Spleen (tissue), 11 donors: ENCODE results near the gene BBS7. TPM values are rescaled to one million over a fixed set of nuclear protein-coding genes. Genes with fewer than 3 reads are reported as not detected.

ENCODE experiments used
- DNase-seq: peaks from one replicate; pipeline ENCODE4 v3.0.0-alpha.2; 2020
- H3K27ac ChIP-seq, 8 donors: fragments of 200-600 bp; sonication (generic) in 7 of 8; 1 replicate in 4 of 8; 2 replicates in 4 of 8; pipeline versions ENCODE4 v1.5.0 to v1.8.0; 2016 to 2021; ENCODE audit warnings: inconsistent platforms in 4 of 8, mild to moderate bottlenecking in 4 of 8, moderate library complexity in 1 of 8
- H3K27me3 ChIP-seq, 7 donors: fragments of 200-600 bp; sonication (generic) in 6 of 7; replicated peaks in 1 of 7; 1 replicate in 4 of 7; 2 replicates in 3 of 7; pipeline versions ENCODE4 v1.5.0 to v1.8.0; 2016 to 2021; ENCODE audit warnings: inconsistent platforms in 3 of 7, mild to moderate bottlenecking in 1 of 7
- H3K36me3 ChIP-seq, 6 donors: fragments of 200-600 bp; sonication (generic) in 5 of 6; 1 replicate in 4 of 6; 2 replicates in 2 of 6; pipeline versions ENCODE4 v1.5.0 to v1.8.0; 2016 to 2021; ENCODE audit warnings: inconsistent platforms in 2 of 6
- H3K4me1 ChIP-seq, 6 donors: fragments of 200-600 bp; sonication (generic) in 5 of 6; 1 replicate in 3 of 6; 2 replicates in 3 of 6; pipeline versions ENCODE4 v1.5.0 to v1.8.0; 2016 to 2021; ENCODE audit warnings: inconsistent platforms in 3 of 6
- H3K4me3 ChIP-seq, 8 donors: fragments of 200-600 bp; sonication (generic) in 7 of 8; 1 replicate in 4 of 8; 2 replicates in 4 of 8; pipeline versions ENCODE4 v1.5.0 to v1.8.0; 2016 to 2021; ENCODE audit warnings: inconsistent platforms in 4 of 8, mild to moderate bottlenecking in 4 of 8, moderate library complexity in 2 of 8
- H3K9me3 ChIP-seq, 8 donors: fragments of 200-600 bp; sonication (generic) in 7 of 8; 1 replicate in 4 of 8; 2 replicates in 4 of 8; pipeline versions ENCODE4 v1.5.0 to v1.8.0; 2016 to 2021; ENCODE audit warnings: inconsistent platforms in 4 of 8
- POLR2A ChIP-seq, 3 donors: fragments of 450-650 bp; IDR thresholded peaks; one replicate each; pipeline ENCODE4 v1.5.1; 2017; ENCODE audit warnings: antibody characterized with exemption in 3 of 3, mild to moderate bottlenecking in 1 of 3
- POLR2AphosphoS5 ChIP-seq, 3 donors: sonication (generic); formaldehyde crosslinking; IDR thresholded peaks; one replicate each; pipeline ENCODE4 v1.5.1; 2017; ENCODE audit warnings: antibody characterized with exemption in 3 of 3
- WGBS, 5 donors: extraction: QIAGEN DNeasy Blood & Tissue Kit in 3 of 5; methylation state at CpG; one replicate each; pipeline versions ENCODE4 v1.1.5 to v1.1.7; 2013 to 2018; 5-methylcytosine and 5-hydroxymethylcytosine counted together
- intact Hi-C: fragments of 100-400 bp; cut with DNase I; formaldehyde crosslinking; loops from one replicate; pipeline ENCODE4 v1.15.0; 2023; ENCODE audit warnings: low total_unique reads
- polyA plus RNA-seq, 3 donors: library from polyadenylated mRNA; stranded (reverse); fragments of 200-250 nt; gene quantifications; one replicate each; pipeline ENCODE4 v1.2.1, GENCODE V29; 2013
- total RNA-seq, 7 donors: library from RNA; depleted of rRNA in 3 of 7; stranded (reverse); fragments of >200 nt in 3 of 7; fragmentation: NEBNext Ultra II Directional in 4 of 7; extraction: Animal tissue kit (Norgen Biotek cat#: 25700) in 4 of 7; gene quantifications; one replicate each; pipeline versions ENCODE4 v1.1.0 to v1.2.1, GENCODE V29; 2016 to 2021
- TF ChIP-seq, protein P1 (sequence below), 11 experiments: fragments of 200-600 bp in 7 of 11; fragments of 450-650 bp in 4 of 11; sonication (generic) in 4 of 11; IDR thresholded peaks in 8 of 11; conservative IDR thresholded peaks in 3 of 11; 1 replicate in 7 of 11; 2 replicates in 4 of 11; pipeline versions ENCODE4 v1.4.0 to v1.8.0; 2016 to 2021; ENCODE audit warnings: antibody characterized with exemption in 11 of 11, inconsistent platforms in 4 of 11, mild to moderate bottlenecking in 1 of 11
- donor health status: healthy with polysubstance abuse.
- donor health status: DM: no; HTN: no; CAD: no; lungs with moderate emphysema.
- donor health status: DM: no; HTN: no; CAD: no.
- donor health status: Bipolar disorder and iron deficiency.
- donor health status: healthy.
- donor health status: DM: no; HTN: no; CAD: no.
- donor health status: DM: yes; HTN: yes; CAD: no.

BBS7 gene
- total and polyA plus RNA-seq, 10 donors, result 3.1 to 19.7 (median 11.2) TPM

DNA sequence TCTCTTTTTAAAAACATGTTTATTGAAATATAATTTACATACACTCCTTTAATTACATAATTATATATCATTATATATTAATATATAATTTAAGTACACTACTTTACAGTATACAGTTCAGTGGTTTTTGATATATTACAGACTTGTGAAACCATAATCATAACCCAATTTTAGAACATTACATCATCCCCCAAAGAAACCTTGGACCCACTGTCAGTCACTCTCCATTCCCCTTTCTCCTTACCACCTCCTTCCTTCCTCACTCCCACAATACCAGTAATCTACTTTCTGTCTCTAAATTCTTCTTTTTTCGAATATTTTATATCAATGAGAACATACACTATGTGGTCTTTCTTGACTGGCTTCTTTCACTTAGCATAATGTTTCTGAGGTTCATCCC lies 87.1 kb downstream of the BBS7 start:
- DNase-seq, result no peak
- H3K36me3 ChIP-seq, result no peaks in the 10 kb centered on the region
- H3K27me3 ChIP-seq, result peaks cover 0 to 20% (median 0%) of the 10 kb centered on the region in 7 donors
- no peak overlapping the region for H3K27ac ChIP-seq
- no peak overlapping the region for H3K4me3 ChIP-seq
- intact Hi-C loops, result no loop called here
- TF ChIP-seq POLR2AphosphoS5 (IDR thresholded peaks at IDR 0.05) (no peak), POLR2A (IDR thresholded peaks at IDR 0.05) (no peak)
- TF ChIP-seq, protein P1, sequence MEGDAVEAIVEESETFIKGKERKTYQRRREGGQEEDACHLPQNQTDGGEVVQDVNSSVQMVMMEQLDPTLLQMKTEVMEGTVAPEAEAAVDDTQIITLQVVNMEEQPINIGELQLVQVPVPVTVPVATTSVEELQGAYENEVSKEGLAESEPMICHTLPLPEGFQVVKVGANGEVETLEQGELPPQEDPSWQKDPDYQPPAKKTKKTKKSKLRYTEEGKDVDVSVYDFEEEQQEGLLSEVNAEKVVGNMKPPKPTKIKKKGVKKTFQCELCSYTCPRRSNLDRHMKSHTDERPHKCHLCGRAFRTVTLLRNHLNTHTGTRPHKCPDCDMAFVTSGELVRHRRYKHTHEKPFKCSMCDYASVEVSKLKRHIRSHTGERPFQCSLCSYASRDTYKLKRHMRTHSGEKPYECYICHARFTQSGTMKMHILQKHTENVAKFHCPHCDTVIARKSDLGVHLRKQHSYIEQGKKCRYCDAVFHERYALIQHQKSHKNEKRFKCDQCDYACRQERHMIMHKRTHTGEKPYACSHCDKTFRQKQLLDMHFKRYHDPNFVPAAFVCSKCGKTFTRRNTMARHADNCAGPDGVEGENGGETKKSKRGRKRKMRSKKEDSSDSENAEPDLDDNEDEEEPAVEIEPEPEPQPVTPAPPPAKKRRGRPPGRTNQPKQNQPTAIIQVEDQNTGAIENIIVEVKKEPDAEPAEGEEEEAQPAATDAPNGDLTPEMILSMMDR (IDR thresholded peaks at IDR 0.05 in 8 of 11, conservative IDR thresholded peaks at IDR 0.05 in 3 of 11), result no peak
- WGBS, 5 donors, result 70 to 85% (median 79%) methylated on average over 1 of the region's 1 CpG
- peaks cover 0 to 12% (median 6%) of the 10 kb centered on the region in 8 donors for H3K9me3 ChIP-seq
- H3K4me1 ChIP-seq, result no peaks in the 10 kb centered on the region

DNA sequence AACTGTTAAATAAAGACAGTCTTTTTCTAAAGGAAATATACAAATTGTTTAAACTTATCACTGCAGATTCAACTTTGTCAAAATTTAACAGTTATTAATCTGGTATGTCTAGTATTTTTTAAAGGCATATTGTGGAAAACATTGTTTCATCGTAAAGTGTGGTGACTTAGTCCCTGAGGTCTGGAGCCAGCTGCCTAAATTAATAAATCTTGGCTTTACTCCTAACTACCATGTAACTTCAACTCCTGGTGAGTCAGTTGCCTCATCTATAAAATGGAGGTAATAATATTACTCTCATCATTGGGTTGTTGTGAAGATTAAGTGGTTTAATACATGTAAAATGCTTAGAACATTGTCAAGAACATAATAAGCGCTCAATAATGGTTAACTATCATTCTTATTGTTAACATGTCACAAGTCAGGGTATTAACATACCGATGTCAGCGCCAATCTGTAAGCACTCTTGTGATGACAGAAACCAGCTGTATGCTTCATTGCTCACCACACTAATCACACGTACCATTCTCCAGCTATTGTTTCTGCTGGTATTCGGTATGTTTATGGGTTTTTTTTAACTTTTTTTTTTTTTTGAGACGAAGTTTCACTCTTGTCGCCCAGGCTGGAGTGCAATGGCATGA lies 91.2 kb downstream of the BBS7 start:
- no peak overlapping the region for H3K4me3 ChIP-seq
- no peaks in the 10 kb centered on the region for H3K36me3 ChIP-seq
- TF ChIP-seq POLR2AphosphoS5 (IDR thresholded peaks at IDR 0.05) (peak in 1 of 3 donors; percentile 37), POLR2A (IDR thresholded peaks at IDR 0.05) (no peak)
- H3K9me3 ChIP-seq, result peaks cover 0 to 4% (median under 1%) of the 10 kb centered on the region in 8 donors
- 75 to 81% (median 80%) methylated on average over 8 of the region's 8 CpGs for WGBS, 5 donors
- intact Hi-C loops, result no loop called here
- no peak overlapping the region for H3K27ac ChIP-seq
- H3K4me1 ChIP-seq, result no peaks in the 10 kb centered on the region
- no peak for DNase-seq
- no peaks in the 10 kb centered on the region for H3K27me3 ChIP-seq

DNA sequence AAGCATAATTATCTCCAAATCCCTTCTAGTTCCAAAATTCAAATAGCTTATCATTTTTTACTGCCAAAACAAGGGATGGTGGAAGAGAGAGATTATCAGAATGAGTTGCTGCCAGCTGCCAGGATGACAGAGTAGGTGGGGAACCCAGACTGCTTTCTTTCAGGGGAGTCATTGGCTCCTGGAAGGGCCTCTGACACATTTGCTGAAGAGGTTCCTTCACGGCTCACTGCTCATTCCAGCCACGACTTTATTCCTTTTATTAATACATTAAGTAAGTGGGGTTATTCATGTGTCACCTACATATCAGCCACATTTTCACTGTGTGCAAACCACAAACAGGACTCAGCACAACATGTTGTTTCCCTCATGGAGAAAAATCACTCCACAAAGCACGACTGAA lies 92.6 kb downstream of the BBS7 start:
- Histone ChIP-seq H3K9me3 (no peaks in the 10 kb centered on the region), H3K4me1 (no peaks in the 10 kb centered on the region), H3K27ac (no peak overlapping the region), H3K4me3 (no peak overlapping the region), H3K27me3 (no peaks in the 10 kb centered on the region), H3K36me3 (no peaks in the 10 kb centered on the region)
- intact Hi-C loops, result no loop called here
- TF ChIP-seq POLR2AphosphoS5 (IDR thresholded peaks at IDR 0.05) (no peak), POLR2A (IDR thresholded peaks at IDR 0.05) (no peak)
- TF ChIP-seq, protein P1 (IDR thresholded peaks at IDR 0.05 in 8 of 11, conservative IDR thresholded peaks at IDR 0.05 in 3 of 11), result no peak
- no peak for DNase-seq
- WGBS, 5 donors, result 35 to 49% (median 44%) methylated on average over 3 of the region's 3 CpGs

DNA sequence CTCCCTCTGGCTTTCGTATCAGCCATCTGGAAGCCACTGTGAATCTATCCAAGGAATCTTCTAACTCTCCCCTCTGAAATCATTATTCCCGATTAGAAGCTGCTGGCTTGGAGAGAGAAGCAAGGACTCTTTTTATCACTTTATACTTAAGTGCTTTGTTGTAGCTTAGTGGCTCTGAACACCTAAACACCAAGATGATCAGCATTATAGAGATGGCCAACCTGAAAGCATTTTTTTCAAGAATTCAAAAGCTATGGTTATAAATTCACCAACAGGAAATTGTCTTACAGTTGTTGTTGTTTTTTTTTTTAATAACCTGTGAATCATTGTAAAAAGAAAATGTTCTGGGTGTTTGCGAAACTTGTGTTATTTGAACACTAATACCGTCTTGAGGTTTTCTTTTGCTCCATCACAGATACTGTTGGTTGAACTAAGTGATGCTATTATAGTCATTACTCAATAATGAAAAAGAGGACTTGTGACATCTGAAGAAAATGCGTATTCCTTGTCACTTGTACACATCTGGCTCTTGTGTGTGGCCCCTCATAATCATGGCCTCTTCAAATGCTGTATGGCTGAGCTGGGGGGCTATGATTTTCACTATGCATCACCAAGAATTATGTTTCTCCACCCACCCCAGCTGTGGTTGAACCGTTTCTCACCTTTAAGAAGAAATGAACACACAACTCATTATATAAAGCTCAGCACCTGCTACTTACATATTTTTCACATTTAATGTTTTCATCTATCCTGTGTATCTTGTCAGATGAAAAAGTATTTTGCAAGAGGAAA lies 93.5 kb downstream of the BBS7 start:
- no peak for DNase-seq
- Histone ChIP-seq H3K36me3 (no peaks in the 10 kb centered on the region), H3K9me3 (no peaks in the 10 kb centered on the region), H3K27ac (no peak overlapping the region), H3K4me1 (no peaks in the 10 kb centered on the region), H3K4me3 (no peak overlapping the region), H3K27me3 (no peaks in the 10 kb centered on the region)
- TF ChIP-seq POLR2AphosphoS5 (IDR thresholded peaks at IDR 0.05), result no peak
- TF ChIP-seq POLR2A (IDR thresholded peaks at IDR 0.05), result no peak
- TF ChIP-seq, protein P1 (IDR thresholded peaks at IDR 0.05 in 8 of 11, conservative IDR thresholded peaks at IDR 0.05 in 3 of 11), result no peak
- 80 to 86% (median 86%) methylated on average over 6 of the region's 6 CpGs for WGBS, 5 donors
- intact Hi-C loops, result no loop called here

Other genes with a start within 250 kb of the BBS7 start
- 100 to 1,000 TPM; 189 to 269 (median 231) TPM for gene ANXA5, start 173.5 kb downstream of the BBS7 start, total RNA-seq
- gene ANXA5, start 173.5 kb downstream of the BBS7 start, polyA plus RNA-seq, result 100 to 1,000 TPM; 118 to 220 (median 175) TPM
- 1 to 10 TPM in 1 of 7 donors, under 1 TPM in 2, not detected in 4; 0.32 to 1.5 (median 0.52) TPM for gene SMIM43, start 105.3 kb downstream of the BBS7 start, total RNA-seq
- under 1 TPM; 0.13 to 0.35 (median 0.29) TPM for gene SMIM43, start 105.3 kb downstream of the BBS7 start, polyA plus RNA-seq
- gene EXOSC9, start 69.2 kb downstream of the BBS7 start, total RNA-seq, result 10 to 100 TPM; 20.6 to 41.5 (median 24.3) TPM
- gene EXOSC9, start 69.2 kb downstream of the BBS7 start, polyA plus RNA-seq, result 10 to 100 TPM; 21.2 to 26.3 (median 21.9) TPM
- gene CCNA2, start 46.6 kb downstream of the BBS7 start, total RNA-seq, result 10 to 100 TPM in 1 of 7 donors, 1 to 10 TPM in 6; 2.3 to 10.9 (median 6.0) TPM
- gene CCNA2, start 46.6 kb downstream of the BBS7 start, polyA plus RNA-seq, result 1 to 10 TPM; 2.1 to 8.3 (median 5.8) TPM
- gene TRPC3, start 81.6 kb upstream of the BBS7 start, total RNA-seq, result under 1 TPM; 0.18 to 0.83 (median 0.40) TPM
- under 1 TPM; 0.04 to 0.11 (median 0.06) TPM for gene TRPC3, start 81.6 kb upstream of the BBS7 start, polyA plus RNA-seq